ENCODE data around the gene ADAM29.

DNA sequence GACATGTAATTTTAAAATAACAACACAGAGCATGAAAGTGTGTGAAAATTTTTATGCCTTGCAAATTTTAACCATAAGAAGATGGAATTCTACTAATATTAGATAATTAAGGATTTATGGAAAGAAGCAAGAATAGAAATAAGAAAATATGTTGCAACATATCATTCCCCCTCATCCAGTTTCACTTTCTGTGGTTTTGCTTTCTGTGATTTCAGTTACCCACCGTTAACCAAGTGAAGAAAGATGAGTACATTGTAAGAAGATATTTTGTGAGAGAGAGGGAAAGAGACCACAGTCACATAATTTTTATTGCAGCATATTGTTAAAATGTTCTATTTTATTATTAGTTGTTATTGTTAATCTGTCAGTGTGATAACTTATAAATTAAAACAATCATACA, 77.9 kb downstream of the ADAM29 start:
- no peak for TF ChIP-seq EZH2 (IDR thresholded peaks at IDR 0.05; ENCODE audit: borderline replicate concordance, low read length)
- TF ChIP-seq, protein P1, sequence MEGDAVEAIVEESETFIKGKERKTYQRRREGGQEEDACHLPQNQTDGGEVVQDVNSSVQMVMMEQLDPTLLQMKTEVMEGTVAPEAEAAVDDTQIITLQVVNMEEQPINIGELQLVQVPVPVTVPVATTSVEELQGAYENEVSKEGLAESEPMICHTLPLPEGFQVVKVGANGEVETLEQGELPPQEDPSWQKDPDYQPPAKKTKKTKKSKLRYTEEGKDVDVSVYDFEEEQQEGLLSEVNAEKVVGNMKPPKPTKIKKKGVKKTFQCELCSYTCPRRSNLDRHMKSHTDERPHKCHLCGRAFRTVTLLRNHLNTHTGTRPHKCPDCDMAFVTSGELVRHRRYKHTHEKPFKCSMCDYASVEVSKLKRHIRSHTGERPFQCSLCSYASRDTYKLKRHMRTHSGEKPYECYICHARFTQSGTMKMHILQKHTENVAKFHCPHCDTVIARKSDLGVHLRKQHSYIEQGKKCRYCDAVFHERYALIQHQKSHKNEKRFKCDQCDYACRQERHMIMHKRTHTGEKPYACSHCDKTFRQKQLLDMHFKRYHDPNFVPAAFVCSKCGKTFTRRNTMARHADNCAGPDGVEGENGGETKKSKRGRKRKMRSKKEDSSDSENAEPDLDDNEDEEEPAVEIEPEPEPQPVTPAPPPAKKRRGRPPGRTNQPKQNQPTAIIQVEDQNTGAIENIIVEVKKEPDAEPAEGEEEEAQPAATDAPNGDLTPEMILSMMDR (IDR thresholded peaks at IDR 0.05; ENCODE audit: low read length): no peak
